ENCODE measurements around the gene LHX3.

Gene LHX3

GRCh38 chr9:136177224-136177623 lies 27.7 kb downstream of the LHX3 start:
- DNase-seq (ENCODE audit: low spot score) = no peak

GRCh38 chr9:136175616-136176197 lies 29.2 kb downstream of the LHX3 start:
- peak; percentile 1 for DNase-seq (ENCODE audit: low spot score)

GRCh38 chr9:136174779-136175615 lies 29.9 kb downstream of the LHX3 start:
- DNase-seq (ENCODE audit: low spot score) = no peak

- DNase-seq (ENCODE audit: low spot score) = no peak
Observed at GRCh38 chr9:136173648-136174290, 31.2 kb downstream of the LHX3 start.

GRCh38 chr9:136172412-136173079 lies 32.4 kb downstream of the LHX3 start:
- DNase-seq (ENCODE audit: low spot score) = no peak

- no peak for DNase-seq (ENCODE audit: low spot score)
Observed at GRCh38 chr9:136171801-136172411, 33.0 kb downstream of the LHX3 start.

- DNase-seq (ENCODE audit: low spot score) = no peak
Observed at GRCh38 chr9:136171009-136171800, 33.7 kb downstream of the LHX3 start.

- DNase-seq (ENCODE audit: low spot score) = no peak
Observed at GRCh38 chr9:136170006-136170901, 34.7 kb downstream of the LHX3 start.

GRCh38 chr9:136169495-136169894 lies 35.4 kb downstream of the LHX3 start:
- no peak for DNase-seq (ENCODE audit: low spot score)

- DNase-seq (ENCODE audit: low spot score) = no peak
Observed at GRCh38 chr9:136163248-136163850, 41.6 kb downstream of the LHX3 start.

GRCh38 chr9:136160995-136161610 lies 43.8 kb downstream of the LHX3 start:
- DNase-seq (ENCODE audit: low spot score) = no peak

GRCh38 chr9:136160381-136160841 lies 44.5 kb downstream of the LHX3 start:
- DNase-seq (ENCODE audit: low spot score) = no peak

GRCh38 chr9:136159851-136160250 lies 45.1 kb downstream of the LHX3 start:
- DNase-seq (ENCODE audit: low spot score) = no peak

GRCh38 chr9:136157477-136158265 lies 47.3 kb downstream of the LHX3 start:
- no peak for DNase-seq (ENCODE audit: low spot score)

- DNase-seq (ENCODE audit: low spot score) = no peak
Observed at GRCh38 chr9:136156209-136157120, 48.5 kb downstream of the LHX3 start.

GRCh38 chr9:136155576-136155975 lies 49.4 kb downstream of the LHX3 start:
- DNase-seq (ENCODE audit: low spot score) = no peak

- no peak for DNase-seq (ENCODE audit: low spot score)
Observed at GRCh38 chr9:136154943-136155342, 50.0 kb downstream of the LHX3 start.

Data from pons (tissue), 1 donor.